Central memory CD8-positive, alpha-beta T cell (primary cell): ENCODE measurements around the gene NEUROG2.

ENCODE experiments used
- ATAC-seq: fragments of 150-1000 bp; cut with Tn5 transposase; replicated peaks from 2 replicates; pipeline ENCODE4 v1.10.0; 2022; ENCODE audit warnings: mild to moderate bottlenecking, moderate FRiP score, moderate number of reproducible peaks; ENCODE audit not compliant: poor library complexity, severe bottlenecking; ENCODE audit errors: extremely low read depth
- DNase-seq, 2 donors: peaks; one replicate each; pipeline ENCODE4 v3.0.0; 2021; ENCODE audit warnings: low spot score in 2 of 2
- H3K27ac Mint-ChIP-seq: one replicate; pipeline ENCODE4 v1.8.0; 2022; ENCODE audit warnings: low read depth, mild to moderate bottlenecking, moderate library complexity, mixed read lengths
- H3K27me3 Mint-ChIP-seq: one replicate; pipeline ENCODE4 v1.8.0; 2022; ENCODE audit warnings: mixed read lengths
- H3K36me3 Mint-ChIP-seq: one replicate; pipeline ENCODE4 v1.8.0; 2022; ENCODE audit warnings: mild to moderate bottlenecking, moderate library complexity, mixed read lengths; ENCODE audit not compliant: insufficient read depth
- H3K4me1 Mint-ChIP-seq: one replicate; pipeline ENCODE4 v1.8.0; 2022; ENCODE audit warnings: mixed read lengths
- H3K4me3 Mint-ChIP-seq: one replicate; pipeline ENCODE4 v1.8.0; 2022; ENCODE audit warnings: mild to moderate bottlenecking, moderate library complexity, mixed read lengths
- H3K9me3 Mint-ChIP-seq: one replicate; pipeline ENCODE4 v1.8.0; 2022; ENCODE audit warnings: mixed read lengths

The NEUROG2 gene

GRCh38 chr4:112518675-112519074, 2.7 kb upstream of the NEUROG2 start:
- H3K4me3 Mint-ChIP-seq = no peak overlapping the region
- H3K27ac Mint-ChIP-seq = no peak overlapping the region
- H3K4me1 Mint-ChIP-seq = peaks cover 62% of the 10 kb centered on the region
- H3K36me3 Mint-ChIP-seq = peaks cover 13% of the 10 kb centered on the region
- peaks cover 100% of the 10 kb centered on the region for H3K27me3 Mint-ChIP-seq
- ATAC-seq (no peak), DNase-seq (no peak)
- H3K9me3 Mint-ChIP-seq = no peaks in the 10 kb centered on the region

GRCh38 chr4:112517911-112518310, 1.9 kb upstream of the NEUROG2 start:
- Mint-ChIP-seq H3K36me3 (peaks cover 10% of the 10 kb centered on the region), H3K27me3 (peaks cover 100% of the 10 kb centered on the region), H3K4me1 (peaks cover 55% of the 10 kb centered on the region), H3K4me3 (peak overlapping the region; percentile 76), H3K9me3 (no peaks in the 10 kb centered on the region), H3K27ac (no peak overlapping the region)
- no peak for DNase-seq
- ATAC-seq = no peak

- no peak overlapping the region for H3K27ac Mint-ChIP-seq
- peak overlapping the region; percentile 76 for H3K4me3 Mint-ChIP-seq
- H3K4me1 Mint-ChIP-seq = peaks cover 47% of the 10 kb centered on the region
- DNase-seq (no peak), ATAC-seq (no peak)
- H3K27me3 Mint-ChIP-seq = peaks cover 100% of the 10 kb centered on the region
- H3K9me3 Mint-ChIP-seq = no peaks in the 10 kb centered on the region
- peaks cover 8% of the 10 kb centered on the region for H3K36me3 Mint-ChIP-seq
Measured at GRCh38 chr4:112517067-112517634, 1.2 kb upstream of the NEUROG2 start.

GRCh38 chr4:112516471-112517066, 589 bp upstream of the NEUROG2 start:
- Mint-ChIP-seq H3K4me1 (peaks cover 49% of the 10 kb centered on the region), H3K4me3 (peak overlapping the region; percentile 76), H3K27me3 (peaks cover 100% of the 10 kb centered on the region), H3K36me3 (peaks cover 8% of the 10 kb centered on the region), H3K9me3 (no peaks in the 10 kb centered on the region), H3K27ac (no peak overlapping the region)
- ATAC-seq (no peak), DNase-seq (no peak)

GRCh38 chr4:112515198-112516065, 548 bp downstream of the NEUROG2 start:
- Mint-ChIP-seq H3K27me3 (peaks cover 100% of the 10 kb centered on the region), H3K4me1 (peaks cover 47% of the 10 kb centered on the region), H3K4me3 (peak overlapping the region; percentile 76), H3K27ac (peak overlapping the region; percentile 12), H3K9me3 (no peaks in the 10 kb centered on the region), H3K36me3 (peaks cover 8% of the 10 kb centered on the region)
- no peak for DNase-seq
- peak; percentile 42 for ATAC-seq

GRCh38 chr4:112514647-112515197, 1.3 kb downstream of the NEUROG2 start:
- peaks cover 8% of the 10 kb centered on the region for H3K36me3 Mint-ChIP-seq
- peak overlapping the region; percentile 12 for H3K27ac Mint-ChIP-seq
- H3K4me3 Mint-ChIP-seq = peak overlapping the region; percentile 76
- no peaks in the 10 kb centered on the region for H3K9me3 Mint-ChIP-seq
- ATAC-seq (no peak), DNase-seq (no peak)
- H3K4me1 Mint-ChIP-seq = peaks cover 48% of the 10 kb centered on the region
- H3K27me3 Mint-ChIP-seq = peaks cover 100% of the 10 kb centered on the region

GRCh38 chr4:112513971-112514646, 1.9 kb downstream of the NEUROG2 start:
- peaks cover 8% of the 10 kb centered on the region for H3K36me3 Mint-ChIP-seq
- H3K4me3 Mint-ChIP-seq = peak overlapping the region; percentile 76
- no peak overlapping the region for H3K27ac Mint-ChIP-seq
- no peaks in the 10 kb centered on the region for H3K9me3 Mint-ChIP-seq
- ATAC-seq (no peak), DNase-seq (no peak)
- H3K4me1 Mint-ChIP-seq = peaks cover 55% of the 10 kb centered on the region
- peaks cover 100% of the 10 kb centered on the region for H3K27me3 Mint-ChIP-seq

- H3K9me3 Mint-ChIP-seq = no peaks in the 10 kb centered on the region
- DNase-seq (no peak), ATAC-seq (no peak)
- no peak overlapping the region for H3K4me3 Mint-ChIP-seq
- peaks cover 4% of the 10 kb centered on the region for H3K36me3 Mint-ChIP-seq
- H3K27ac Mint-ChIP-seq = no peak overlapping the region
- H3K4me1 Mint-ChIP-seq = peaks cover 40% of the 10 kb centered on the region
- H3K27me3 Mint-ChIP-seq = peaks cover 100% of the 10 kb centered on the region
Measured at GRCh38 chr4:112511803-112512118, 4.2 kb downstream of the NEUROG2 start.

GRCh38 chr4:112511093-112511802, 4.7 kb downstream of the NEUROG2 start:
- Mint-ChIP-seq H3K4me3 (no peak overlapping the region), H3K27me3 (peaks cover 100% of the 10 kb centered on the region), H3K36me3 (peaks cover 4% of the 10 kb centered on the region), H3K27ac (no peak overlapping the region), H3K9me3 (no peaks in the 10 kb centered on the region), H3K4me1 (peaks cover 35% of the 10 kb centered on the region)
- no peak for DNase-seq
- no peak for ATAC-seq

- Mint-ChIP-seq H3K4me3 (peak overlapping the region; percentile 40), H3K4me1 (peaks cover 30% of the 10 kb centered on the region), H3K27me3 (peaks cover 100% of the 10 kb centered on the region), H3K36me3 (peaks cover 4% of the 10 kb centered on the region), H3K9me3 (no peaks in the 10 kb centered on the region), H3K27ac (peak overlapping the region; percentile 32)
- ATAC-seq (no peak), DNase-seq (no peak)
Measured at GRCh38 chr4:112510291-112511092, 5.5 kb downstream of the NEUROG2 start.

- peak overlapping the region; percentile 21 for H3K4me3 Mint-ChIP-seq
- no peaks in the 10 kb centered on the region for H3K9me3 Mint-ChIP-seq
- H3K4me1 Mint-ChIP-seq = peaks cover 20% of the 10 kb centered on the region
- peaks cover 97% of the 10 kb centered on the region for H3K27me3 Mint-ChIP-seq
- H3K27ac Mint-ChIP-seq = peak overlapping the region; percentile 32
- DNase-seq (no peak), ATAC-seq (no peak)
- H3K36me3 Mint-ChIP-seq = peaks cover under 1% of the 10 kb centered on the region
Measured at GRCh38 chr4:112509243-112510141, 6.5 kb downstream of the NEUROG2 start.
